Panc1 (cell line): Measurements from ENCODE around the gene UNC119B. TPM values are rescaled to one million over a fixed set of nuclear protein-coding genes. Genes with fewer than 3 reads are reported as not detected.

Source experiments
- ATAC-seq: fragments of 200-7000 bp; cut with Tn5 transposase; 2 replicates; pipeline ENCODE4 v1.9.1; 2020; ENCODE audit warnings: mild to moderate bottlenecking, moderate library complexity
- BruUV-seq: library from RNA; stranded (reverse); fragments of 400-500 nt; replicated peaks from 2 replicates; lab custom pipeline; 2021; lab: Mats Ljungman, UMichigan
- CTCF ChIA-PET: fragments of 300-600 bp; sonication (Branson Sonifier 250); formaldehyde crosslinking; loops from one replicate; lab custom pipeline; 2022; ENCODE audit warnings: antibody characterized with exemption; lab: Charles Lee
- POLR2A ChIA-PET: fragments of 300-600 bp; sonication (Branson Sonifier 250); formaldehyde crosslinking; loops from one replicate; lab custom pipeline; 2022; ENCODE audit warnings: antibody characterized with exemption; lab: Charles Lee
- DNase-seq: peaks from one replicate; pipeline ENCODE4 v3.0.0-alpha.2; 2010; ENCODE audit warnings: low read depth, low spot score
- H3K27ac ChIP-seq: 2 replicates; pipeline ENCODE4 v1.5.1; 2011; ENCODE audit warnings: mild to moderate bottlenecking, low read length, inconsistent platforms
- H3K27me3 ChIP-seq: fragments of 200-500 bp; sonication (Bioruptor generic); 2 replicates; pipeline ENCODE4 v1.6.0; 2014; ENCODE audit warnings: low read length, inconsistent platforms; ENCODE audit not compliant: control insufficient read depth, insufficient read depth
- H3K36me3 ChIP-seq: fragments of 200-500 bp; sonication (Bioruptor generic); 2 replicates; pipeline ENCODE4 v1.5.1; 2014; ENCODE audit warnings: inconsistent platforms, mild to moderate bottlenecking, low read length, moderate library complexity; ENCODE audit not compliant: control insufficient read depth, insufficient read depth
- H3K4me1 ChIP-seq: 2 replicates; pipeline ENCODE4 v1.5.1; 2011; ENCODE audit warnings: inconsistent platforms, mild to moderate bottlenecking, low read length, moderate library complexity; ENCODE audit not compliant: control insufficient read depth, insufficient read depth
- H3K4me3 ChIP-seq, 2 experiments: 2 replicates each; pipeline ENCODE4 v1.5.1; 2011 to 2012; ENCODE audit warnings: low read depth in 2 of 2, low read length in 2 of 2, mild to moderate bottlenecking in 2 of 2, inconsistent platforms in 1 of 2, moderate library complexity in 1 of 2
- H3K9me3 ChIP-seq: fragments of 200-500 bp; sonication (Bioruptor generic); 2 replicates; pipeline ENCODE4 v1.5.1; 2014; ENCODE audit warnings: low read depth, mild to moderate bottlenecking, inconsistent platforms, low read length, moderate library complexity; ENCODE audit not compliant: control insufficient read depth, insufficient read depth
- CTCF ChIP-seq: fragments of 450-650 bp; IDR thresholded peaks from 2 replicates; pipeline ENCODE4 v1.5.1; 2017; ENCODE audit warnings: mild to moderate bottlenecking
- POLR2AphosphoS5 ChIP-seq: IDR thresholded peaks from 2 replicates; pipeline ENCODE4 v1.6.1; 2012; ENCODE audit warnings: mild to moderate bottlenecking, low read depth, low read length, moderate library complexity
- REST ChIP-seq, 2 experiments: IDR thresholded peaks; 2 replicates each; pipeline ENCODE4 v1.6.1; 2011 to 2012; ENCODE audit warnings: low read depth in 2 of 2, control low read depth in 1 of 2, low read length in 1 of 2, mild to moderate bottlenecking in 1 of 2, moderate library complexity in 1 of 2; ENCODE audit not compliant: insufficient read depth in 1 of 2
- SIN3A ChIP-seq: IDR thresholded peaks from 2 replicates; pipeline ENCODE4 v1.6.1; 2012; ENCODE audit warnings: low read depth, mild to moderate bottlenecking, low read length, moderate library complexity, borderline replicate concordance; ENCODE audit not compliant: insufficient read depth
- TCF7L2 ChIP-seq: IDR thresholded peaks from 2 replicates; pipeline ENCODE4 v1.6.1; 2011; ENCODE audit warnings: mild to moderate bottlenecking, low read depth, low read length, inconsistent platforms
- in situ Hi-C: cut with HindIII; loops from 2 replicates; pipeline ENCODE4 v1.10.0; 2016; ENCODE audit warnings: low sequenced_read_pairs, low pct_unique_long_range_greater_than_20kb
- intact Hi-C: fragments of 100-400 bp; cut with micrococcal nuclease; formaldehyde crosslinking; loops from one replicate; pipeline ENCODE4 v1.10.0; 2022; ENCODE audit not compliant: unreplicated experiment
- total RNA-seq: library from RNA; stranded (reverse); gene quantifications from one replicate; pipeline ENCODE4 v1.2.1, GENCODE V29; 2021; ENCODE audit not compliant: unreplicated experiment

UNC119B gene
- total RNA-seq, 1 experiment from 2014 or later = 26.0 TPM

- intact Hi-C loops (no loop called here), in situ Hi-C loops (no loop called here)
- no peak for ATAC-seq
- no TSS peak for BruUV-seq
- Histone ChIP-seq H3K9me3 (no peaks in the 10 kb centered on the region), H3K27me3 (no peaks in the 10 kb centered on the region), H3K4me3 (no peak overlapping the region), H3K36me3 (no peaks in the 10 kb centered on the region), H3K27ac (no peak overlapping the region), H3K4me1 (no peaks in the 10 kb centered on the region)
- ChIA-PET CTCF (no interaction called here), POLR2A (interaction anchor here (0.6 kb wide), 1 partner anchor 285 kb away, joined by 3 read pairs; no protein-coding TSS in a partner anchor)
- DNase-seq = no peak
- no peak for TF ChIP-seq REST (IDR thresholded peaks at IDR 0.05; ENCODE audit: insufficient read depth in 1 of 2, low read depth in 2 of 2, low read length in 1 of 2)
- TF ChIP-seq POLR2AphosphoS5 = no peak
- no peak for TF ChIP-seq CTCF
- TF ChIP-seq SIN3A = no peak
- no peak for TF ChIP-seq TCF7L2
Observed at GRCh38 chr12:120740871-120741270, 30.6 kb downstream of the UNC119B start.

- in situ Hi-C loops = no loop called here
- intact Hi-C loops = no loop called here
- no TSS peak for BruUV-seq
- Histone ChIP-seq H3K9me3 (no peaks in the 10 kb centered on the region), H3K27ac (no peak overlapping the region), H3K36me3 (no peaks in the 10 kb centered on the region), H3K27me3 (no peaks in the 10 kb centered on the region), H3K4me1 (no peaks in the 10 kb centered on the region), H3K4me3 (no peak overlapping the region)
- TF ChIP-seq CTCF (no peak), TCF7L2 (no peak), REST (IDR thresholded peaks at IDR 0.05; ENCODE audit: insufficient read depth in 1 of 2, low read depth in 2 of 2, low read length in 1 of 2) (no peak), SIN3A (no peak), POLR2AphosphoS5 (no peak)
- DNase-seq (no peak), ATAC-seq (no peak)
- CTCF ChIA-PET = interaction anchor here (0.7 kb wide), 1 partner anchor 268 kb away, joined by 9 read pairs; no protein-coding TSS in a partner anchor
- POLR2A ChIA-PET = interaction anchor here (0.7 kb wide), 1 partner anchor 19 kb away, joined by 3 read pairs; no protein-coding TSS in a partner anchor
Observed at GRCh38 chr12:120741476-120742421, 31.5 kb downstream of the UNC119B start.
